Karpas-422 (cell line): ENCODE results near the gene TIAM1. TPM values are rescaled to one million over a fixed set of nuclear protein-coding genes. Genes with fewer than 3 reads are reported as not detected.

Experiments
- DNase-seq: peaks from one replicate; pipeline ENCODE4 v3.0.0-alpha.2; 2015
- H2AFZ ChIP-seq: fragments of 200-600 bp; sonication (generic); 2 replicates; pipeline ENCODE4 v1.6.1; 2014; ENCODE audit warnings: antibody characterized with exemption, low read length, mixed read lengths
- H3K27ac ChIP-seq: fragments of 200-600 bp; sonication (generic); 2 replicates; pipeline ENCODE4 v1.5.1; 2014; ENCODE audit warnings: mild to moderate bottlenecking, low read length, moderate library complexity
- H3K27me3 ChIP-seq: fragments of 200-600 bp; sonication (generic); 2 replicates; pipeline ENCODE4 v1.6.1; 2014; ENCODE audit warnings: low read length, mixed read lengths
- H3K36me3 ChIP-seq: fragments of 200-600 bp; sonication (generic); 2 replicates; pipeline ENCODE4 v1.6.1; 2014; ENCODE audit warnings: low read length, mixed read lengths; ENCODE audit not compliant: insufficient read depth
- H3K4me1 ChIP-seq: fragments of 200-600 bp; sonication (generic); 2 replicates; pipeline ENCODE4 v1.6.1; 2014; ENCODE audit warnings: mild to moderate bottlenecking, low read length, mixed read lengths
- H3K4me2 ChIP-seq: fragments of 200-600 bp; sonication (generic); 2 replicates; pipeline ENCODE4 v1.6.1; 2014; ENCODE audit warnings: low read length, low read depth, mild to moderate bottlenecking; ENCODE audit not compliant: poor library complexity, severe bottlenecking
- H3K4me3 ChIP-seq: fragments of 200-600 bp; sonication (generic); 2 replicates; pipeline ENCODE4 v1.5.1; 2014; ENCODE audit warnings: mild to moderate bottlenecking, antibody characterized with exemption, low read length, mixed read lengths
- H3K79me2 ChIP-seq: fragments of 200-600 bp; sonication (generic); 2 replicates; pipeline ENCODE4 v1.6.1; 2014; ENCODE audit warnings: mild to moderate bottlenecking, low read length, mixed read lengths
- H3K9ac ChIP-seq: fragments of 200-600 bp; sonication (generic); 2 replicates; pipeline ENCODE4 v1.6.0; 2014; ENCODE audit warnings: low read length
- H3K9me2 ChIP-seq: fragments of 200-600 bp; sonication (generic), shearing (Covaris generic); replicated peaks from 2 replicates; pipeline ENCODE4 v1.6.0; 2014; ENCODE audit warnings: mild to moderate bottlenecking, low read length, moderate library complexity; ENCODE audit not compliant: insufficient read depth
- H3K9me3 ChIP-seq: fragments of 300-700, 200-600 bp; sonication (generic); 2 replicates; pipeline ENCODE4 v1.6.1; 2014; ENCODE audit warnings: low read length, mixed read lengths
- H4K20me1 ChIP-seq: fragments of 200-600 bp; sonication (generic); 2 replicates; pipeline ENCODE4 v1.6.1; 2014; ENCODE audit warnings: mild to moderate bottlenecking, antibody characterized with exemption, low read length, low read depth; ENCODE audit not compliant: insufficient read depth
- total RNA-seq: library from RNA; depleted of rRNA; stranded (reverse); fragments of >200 nt; shearing (Covaris generic); gene quantifications from 2 replicates; pipeline ENCODE4 v1.2.3, GENCODE V29; 2014; ENCODE audit warnings: low replicate concordance

The TIAM1 gene
- total RNA-seq, 1 experiment from 2014 or later = 0.63 TPM

DNA sequence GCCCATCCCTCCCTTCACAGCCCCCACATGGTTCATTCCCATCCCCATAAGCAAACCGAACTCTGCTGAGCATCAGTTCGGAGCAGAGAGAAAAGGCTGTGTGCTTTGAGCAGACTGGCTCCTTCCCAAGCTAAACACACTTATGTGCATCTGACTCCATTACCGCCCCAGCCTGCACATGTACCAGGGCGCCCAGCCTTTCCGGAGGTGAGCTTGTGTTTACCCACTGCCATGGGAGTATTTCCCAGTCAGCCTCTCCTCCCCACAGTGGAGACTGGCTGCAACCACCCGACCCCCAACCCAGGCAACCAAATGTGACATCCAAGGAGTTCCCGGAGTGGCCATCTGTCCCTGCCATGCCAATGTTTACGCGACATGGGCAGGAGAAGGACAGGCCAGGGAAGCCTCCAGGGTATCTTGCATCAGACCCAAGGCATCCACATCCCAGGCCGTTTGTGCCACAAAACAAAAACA, 9.4 kb downstream of the TIAM1 start:
- no peaks in the 10 kb centered on the region; the same call in 1 of the 2 replicates for H4K20me1 ChIP-seq
- H3K9me3 ChIP-seq = no peaks in the 10 kb centered on the region
- H2AFZ ChIP-seq = no peak overlapping the region
- no peak for DNase-seq
- no peak overlapping the region for H3K9ac ChIP-seq
- H3K9me2 ChIP-seq = no peaks in the 10 kb centered on the region
- no peak overlapping the region for H3K4me2 ChIP-seq
- H3K4me3 ChIP-seq = no peak overlapping the region
- no peaks in the 10 kb centered on the region for H3K79me2 ChIP-seq
- no peaks in the 10 kb centered on the region for H3K36me3 ChIP-seq
- no peak overlapping the region for H3K27ac ChIP-seq
- H3K27me3 ChIP-seq = no peaks in the 10 kb centered on the region
- no peaks in the 10 kb centered on the region for H3K4me1 ChIP-seq

DNA sequence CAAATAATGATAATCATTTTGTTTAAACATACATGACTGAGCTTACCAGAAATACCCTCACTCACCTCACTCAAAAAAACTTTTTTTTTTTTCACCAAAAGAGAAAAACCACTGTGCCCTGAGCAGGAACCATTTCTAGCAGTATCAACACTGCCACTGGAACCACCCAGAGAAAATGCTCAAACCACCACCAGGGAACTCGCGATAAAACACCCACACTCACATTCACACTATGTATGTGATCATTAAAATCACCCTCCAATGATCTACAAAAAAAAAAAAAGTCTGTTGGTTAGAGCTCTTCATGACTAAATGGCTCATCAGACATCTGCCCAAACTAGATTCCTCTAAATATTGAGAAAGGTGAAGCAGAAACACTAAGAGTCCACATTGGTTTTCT, 11.5 kb downstream of the TIAM1 start:
- no peaks in the 10 kb centered on the region for H4K20me1 ChIP-seq

DNA sequence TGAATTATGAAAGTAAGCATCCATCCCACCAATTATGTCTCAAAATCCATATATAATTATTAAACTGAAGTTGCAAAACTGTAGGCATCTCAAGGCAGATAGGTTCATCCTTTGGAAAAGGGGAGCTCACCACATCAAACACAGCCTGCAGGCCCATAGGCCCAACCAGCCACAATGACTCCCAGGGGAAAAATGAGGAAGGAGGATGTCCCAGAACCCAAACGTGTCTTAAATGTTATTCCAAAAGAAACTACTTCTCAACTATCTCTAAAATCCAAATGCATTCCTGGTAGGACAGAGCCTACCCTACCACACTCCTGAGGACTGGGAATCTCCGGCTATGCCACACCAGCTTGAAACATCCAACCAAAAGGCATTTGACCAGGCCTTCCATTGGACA, 12.8 kb downstream of the TIAM1 start:
- Histone ChIP-seq H3K9ac (no peak overlapping the region), H2AFZ (no peak overlapping the region), H3K4me3 (no peak overlapping the region), H3K79me2 (no peaks in the 10 kb centered on the region), H3K4me2 (no peak overlapping the region), H3K27ac (no peak overlapping the region), H3K4me1 (peaks cover 11% of the 10 kb centered on the region), H3K9me3 (no peaks in the 10 kb centered on the region), H3K27me3 (no peaks in the 10 kb centered on the region), H4K20me1 (no peaks in the 10 kb centered on the region), H3K36me3 (no peaks in the 10 kb centered on the region), H3K9me2 (no peaks in the 10 kb centered on the region)
- DNase-seq = no peak

More for the DNA sequence above, 11.5 kb downstream of the TIAM1 start:
- Histone ChIP-seq H3K79me2 (no peaks in the 10 kb centered on the region), H3K4me2 (no peak overlapping the region), H3K9ac (no peak overlapping the region), H3K9me3 (no peaks in the 10 kb centered on the region), H3K27me3 (no peaks in the 10 kb centered on the region), H3K4me3 (no peak overlapping the region), H2AFZ (no peak overlapping the region), H3K9me2 (no peaks in the 10 kb centered on the region), H3K36me3 (no peaks in the 10 kb centered on the region), H3K27ac (no peak overlapping the region), H3K4me1 (no peaks in the 10 kb centered on the region)
- no peak for DNase-seq

DNA sequence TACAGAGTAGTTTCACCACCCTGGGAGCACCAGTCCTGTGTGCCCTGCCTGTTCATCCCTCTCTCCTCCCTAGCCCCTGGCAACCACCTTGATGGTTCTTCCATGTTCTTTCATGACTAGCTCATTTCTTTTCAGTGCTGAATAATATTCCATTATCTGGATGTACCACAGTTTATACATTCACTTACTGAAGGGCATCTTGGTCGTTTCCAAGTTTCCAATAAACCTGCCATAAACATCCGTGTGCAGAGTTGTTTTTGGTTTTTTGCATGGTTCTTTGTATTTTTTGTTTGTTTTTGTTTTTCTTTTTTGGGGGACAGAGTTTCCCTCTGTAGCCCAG, 13.9 kb downstream of the TIAM1 start:
- H3K79me2 ChIP-seq = no peaks in the 10 kb centered on the region
- H3K36me3 ChIP-seq = no peaks in the 10 kb centered on the region
- peaks cover 14% of the 10 kb centered on the region for H3K4me1 ChIP-seq
- H3K9me3 ChIP-seq = no peaks in the 10 kb centered on the region
- no peaks in the 10 kb centered on the region for H4K20me1 ChIP-seq
- no peak overlapping the region for H3K9ac ChIP-seq
- H3K27me3 ChIP-seq = no peaks in the 10 kb centered on the region
- no peak overlapping the region for H3K4me2 ChIP-seq
- no peak overlapping the region for H3K4me3 ChIP-seq
- H3K9me2 ChIP-seq = no peaks in the 10 kb centered on the region
- no peak overlapping the region for H3K27ac ChIP-seq
- H2AFZ ChIP-seq = no peak overlapping the region
- no peak for DNase-seq

DNA sequence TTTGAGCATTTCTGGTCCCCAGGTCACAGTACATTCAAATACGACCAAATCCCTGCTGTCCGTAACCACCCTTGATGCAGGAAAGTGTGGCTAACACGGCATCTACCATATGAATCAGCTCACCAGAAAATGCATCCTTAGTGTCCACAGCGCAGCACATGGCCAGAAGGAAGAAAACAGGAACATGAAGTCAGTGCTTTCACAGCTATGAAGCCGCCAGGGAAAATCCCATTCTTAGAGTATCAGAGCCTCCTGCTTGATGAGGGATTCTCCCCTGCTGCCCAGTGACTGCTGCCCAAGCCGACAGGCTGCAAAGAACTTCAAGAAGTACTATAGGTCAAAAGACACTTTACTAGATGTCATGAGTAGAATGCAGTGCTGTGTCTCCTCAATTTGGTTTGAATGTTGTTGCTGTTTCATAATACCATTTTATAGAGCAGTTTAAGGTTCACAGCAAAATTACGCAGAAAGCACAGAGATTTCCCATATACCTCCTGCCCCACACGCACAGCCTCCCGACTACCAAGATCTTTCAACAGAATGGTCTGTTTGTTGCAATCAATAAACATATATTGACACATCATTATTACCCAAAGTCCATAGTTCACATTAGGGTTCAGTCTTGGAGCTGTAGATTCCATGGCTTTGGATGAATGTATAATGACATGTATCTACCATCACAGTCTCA, 14.5 kb downstream of the TIAM1 start:
- no peak overlapping the region for H3K4me2 ChIP-seq

DNA sequence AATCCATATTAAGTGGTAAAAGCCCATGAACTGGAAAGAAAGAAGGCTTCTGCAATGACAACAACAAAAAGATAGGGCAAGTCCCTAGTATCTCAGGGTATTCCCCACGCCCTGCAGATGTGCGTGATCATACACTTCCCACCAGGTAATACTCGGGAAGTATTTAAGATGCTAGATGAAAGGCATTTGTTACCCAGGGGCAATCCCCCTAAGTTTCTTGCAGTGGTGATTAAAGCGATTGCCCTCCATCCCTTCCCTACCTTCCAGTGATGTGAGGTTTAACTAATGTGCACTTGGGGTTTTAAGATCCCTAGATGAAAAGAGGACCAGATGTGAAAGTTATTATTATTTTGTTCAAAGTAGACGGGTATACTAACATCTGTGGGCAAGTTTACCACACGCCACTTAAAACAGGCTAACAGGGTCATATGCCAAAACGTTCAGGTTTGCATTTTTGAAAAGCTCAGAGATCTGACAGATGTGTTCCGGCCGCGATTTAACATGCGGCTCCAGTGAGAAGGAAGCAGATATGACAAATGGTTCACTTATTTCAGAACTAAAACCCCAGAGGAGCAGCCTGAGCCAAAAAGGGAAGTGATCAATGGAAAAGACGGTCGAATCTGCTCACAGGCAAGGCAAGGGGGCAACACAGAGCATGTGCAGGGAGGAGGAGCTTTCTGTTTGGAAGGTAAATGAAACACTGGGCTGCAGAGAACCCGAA, 17.4 kb downstream of the TIAM1 start:
- no peaks in the 10 kb centered on the region for H4K20me1 ChIP-seq
- H3K9me2 ChIP-seq = no peaks in the 10 kb centered on the region
- H3K4me2 ChIP-seq = peak overlapping the region; percentile 52
- H3K79me2 ChIP-seq = no peaks in the 10 kb centered on the region
- no peak overlapping the region for H3K9ac ChIP-seq
- H3K27ac ChIP-seq = no peak overlapping the region
- no peaks in the 10 kb centered on the region for H3K9me3 ChIP-seq
- H3K4me3 ChIP-seq = peak overlapping the region; percentile 13; the same call in 1 of the 2 replicates
- peaks cover 14% of the 10 kb centered on the region for H3K4me1 ChIP-seq
- no peaks in the 10 kb centered on the region for H3K27me3 ChIP-seq
- H2AFZ ChIP-seq = no peak overlapping the region
- no peaks in the 10 kb centered on the region for H3K36me3 ChIP-seq
- DNase-seq = peak; percentile 77

More for the DNA sequence above, 14.5 kb downstream of the TIAM1 start:
- no peak for DNase-seq
- Histone ChIP-seq H3K9ac (no peak overlapping the region), H3K27ac (no peak overlapping the region), H3K27me3 (no peaks in the 10 kb centered on the region), H3K79me2 (no peaks in the 10 kb centered on the region), H3K9me2 (no peaks in the 10 kb centered on the region), H3K4me3 (no peak overlapping the region), H3K36me3 (no peaks in the 10 kb centered on the region), H4K20me1 (no peaks in the 10 kb centered on the region), H3K4me1 (peaks cover 14% of the 10 kb centered on the region), H2AFZ (no peak overlapping the region), H3K9me3 (no peaks in the 10 kb centered on the region)

DNA sequence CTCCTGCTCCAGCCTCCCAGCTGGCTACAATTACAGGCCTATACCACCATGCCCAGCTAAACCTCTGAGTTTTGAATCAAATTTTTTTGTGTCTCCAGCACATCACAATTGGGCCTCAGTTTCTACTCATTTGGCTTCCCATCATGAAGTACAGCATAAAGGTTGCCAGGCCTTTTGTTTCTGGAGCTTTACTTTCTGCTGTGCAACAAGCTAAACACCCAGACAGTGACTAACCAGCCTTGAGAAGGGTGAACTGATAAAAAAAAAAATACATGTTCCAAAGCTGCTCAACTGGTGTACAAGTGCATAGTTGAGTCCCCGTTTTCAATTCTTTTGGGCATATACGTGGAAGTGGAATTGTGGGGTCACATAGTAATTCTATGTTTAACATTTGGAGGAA, 25.1 kb downstream of the TIAM1 start:
- no peak overlapping the region for H3K9ac ChIP-seq
- H3K4me1 ChIP-seq = no peaks in the 10 kb centered on the region
- H3K79me2 ChIP-seq = no peaks in the 10 kb centered on the region
- no peak overlapping the region for H3K4me2 ChIP-seq
- H3K36me3 ChIP-seq = no peaks in the 10 kb centered on the region
- H3K9me2 ChIP-seq = no peaks in the 10 kb centered on the region
- no peak overlapping the region for H3K4me3 ChIP-seq
- H2AFZ ChIP-seq = no peak overlapping the region
- H3K9me3 ChIP-seq = no peaks in the 10 kb centered on the region
- no peaks in the 10 kb centered on the region for H4K20me1 ChIP-seq
- no peak overlapping the region for H3K27ac ChIP-seq
- DNase-seq = no peak
- H3K27me3 ChIP-seq = no peaks in the 10 kb centered on the region

DNA sequence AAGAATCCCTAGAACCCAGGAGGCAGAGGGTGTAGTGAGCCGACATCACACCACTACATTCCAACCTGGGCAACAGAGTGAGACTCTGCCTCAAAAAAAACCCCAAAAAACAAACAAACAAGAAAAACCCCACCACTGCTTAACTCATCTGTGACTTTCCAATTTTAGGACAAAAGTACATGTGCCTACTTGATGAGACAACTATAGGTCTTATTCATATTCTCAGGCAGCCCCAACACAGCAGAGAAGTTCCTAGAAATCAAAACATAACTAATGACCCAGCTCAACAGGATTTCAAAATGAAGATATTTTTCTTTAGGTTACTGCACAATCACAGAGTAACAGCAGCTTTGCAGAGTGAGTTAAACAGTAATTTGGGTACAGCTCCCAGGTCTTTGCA, 26.4 kb downstream of the TIAM1 start:
- no peak overlapping the region for H3K4me3 ChIP-seq
- H2AFZ ChIP-seq = no peak overlapping the region
- no peak overlapping the region for H3K9ac ChIP-seq
- no peaks in the 10 kb centered on the region for H3K79me2 ChIP-seq
- no peak overlapping the region for H3K27ac ChIP-seq
- DNase-seq = no peak
- H3K9me3 ChIP-seq = no peaks in the 10 kb centered on the region
- H3K9me2 ChIP-seq = no peaks in the 10 kb centered on the region
- H3K27me3 ChIP-seq = no peaks in the 10 kb centered on the region
- no peaks in the 10 kb centered on the region for H4K20me1 ChIP-seq
- H3K36me3 ChIP-seq = no peaks in the 10 kb centered on the region
- H3K4me2 ChIP-seq = no peak overlapping the region
- H3K4me1 ChIP-seq = no peaks in the 10 kb centered on the region
